Neural cell (in vitro differentiated cells): ENCODE measurements around the gene HMCES.

ENCODE experiments used
- CTCF ChIP-seq: fragments of 450-650 bp; IDR thresholded peaks from 2 replicates; pipeline ENCODE4 v1.5.1; 2014; ENCODE audit warnings: antibody characterized with exemption, mild to moderate bottlenecking, moderate library complexity; ENCODE audit not compliant: poor library complexity, severe bottlenecking
- EP300 ChIP-seq: fragments of 450-650 bp; conservative IDR thresholded peaks from 2 replicates; pipeline ENCODE4 v1.6.1; 2014; ENCODE audit warnings: antibody characterized with exemption, mild to moderate bottlenecking, moderate library complexity; ENCODE audit not compliant: poor library complexity, severe bottlenecking
- EZH2 ChIP-seq: fragments of 200-600, 300-800 bp; shearing (Covaris generic), sonication (generic); IDR thresholded peaks from 2 replicates; pipeline ENCODE4 v1.6.1; 2014; ENCODE audit warnings: antibody characterized with exemption, low read length, borderline replicate concordance, mild to moderate bottlenecking; ENCODE audit not compliant: insufficient read depth, poor library complexity, severe bottlenecking
- MXI1 ChIP-seq: fragments of 450-650 bp; conservative IDR thresholded peaks from 2 replicates; pipeline ENCODE4 v1.6.1; 2014; ENCODE audit warnings: antibody characterized with exemption, mild to moderate bottlenecking; ENCODE audit not compliant: poor library complexity, severe bottlenecking
- POLR2AphosphoS5 ChIP-seq: IDR thresholded peaks from 2 replicates; pipeline ENCODE4 v1.6.1; 2012
- RAD21 ChIP-seq: fragments of 450-650 bp; conservative IDR thresholded peaks from 2 replicates; pipeline ENCODE4 v1.6.1; 2014; ENCODE audit warnings: antibody characterized with exemption, mild to moderate bottlenecking, moderate library complexity
- REST ChIP-seq: IDR thresholded peaks from 2 replicates; pipeline ENCODE4 v1.6.1; 2012; ENCODE audit warnings: borderline replicate concordance
- SMC3 ChIP-seq: fragments of 450-650 bp; conservative IDR thresholded peaks from 2 replicates; pipeline ENCODE4 v1.6.1; 2014; ENCODE audit warnings: antibody characterized with exemption, mild to moderate bottlenecking, moderate library complexity; ENCODE audit not compliant: poor library complexity
- TAF1 ChIP-seq: IDR thresholded peaks from 2 replicates; pipeline ENCODE4 v1.6.1; 2012; ENCODE audit warnings: low read depth

DNA sequence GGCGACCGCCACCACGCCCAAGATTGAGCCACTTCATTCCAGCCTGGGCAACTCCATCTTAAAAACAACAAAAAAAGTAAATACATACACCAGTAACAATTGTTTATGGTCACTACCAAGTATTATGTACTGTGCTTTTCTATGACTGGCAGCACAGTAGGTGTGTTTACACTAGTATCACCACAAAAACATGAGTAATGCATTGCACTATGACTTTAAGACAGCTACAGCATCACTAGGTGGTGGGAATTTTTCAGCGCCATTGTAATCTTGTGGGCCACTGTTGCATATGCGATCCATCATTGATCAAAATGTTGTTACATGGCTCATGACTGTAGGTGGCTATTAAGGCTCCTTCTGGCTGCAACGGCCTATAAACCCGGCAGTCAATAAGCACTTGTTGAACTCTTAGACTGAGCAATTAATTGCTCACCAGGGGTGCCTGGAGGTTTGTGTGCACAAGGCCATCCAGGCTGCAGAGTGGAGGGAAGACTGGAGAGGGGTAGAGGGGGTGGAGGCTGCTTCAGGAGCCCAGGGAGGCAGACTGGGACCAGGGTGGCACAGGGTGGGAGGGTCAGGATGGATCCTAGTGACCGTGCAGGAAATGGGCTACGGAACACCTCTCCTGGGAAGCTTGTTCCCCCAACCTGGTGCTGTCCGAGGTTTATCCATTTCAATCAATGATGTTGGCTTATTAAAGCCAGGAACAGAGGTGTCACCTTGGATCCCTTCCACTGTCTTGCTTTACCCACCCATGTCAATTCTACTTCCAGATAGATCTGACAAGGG is 47.1 kb upstream of the HMCES start:
- TF ChIP-seq EZH2 (no peak), CTCF (no peak), EP300 (no peak), MXI1 (no peak), REST (no peak), RAD21 (no peak), TAF1 (no peak), POLR2AphosphoS5 (no peak), SMC3 (no peak)
